Measurements from ENCODE around the gene LMO3. TPM values are rescaled to one million over a fixed set of nuclear protein-coding genes. Genes with fewer than 3 reads are reported as not detected.

The LMO3 gene
- 57.0 TPM for total RNA-seq
- polyA plus RNA-seq = 99.4 TPM

DNA sequence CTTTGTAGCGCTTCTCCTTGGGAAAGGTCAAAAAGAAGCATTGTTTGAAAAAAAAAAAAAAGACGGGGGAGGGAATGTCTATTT is at the start of gene LMO3:
Gene LMO3, minus strand, starts transcription at position 46 of the 84 bp plus-strand sequence. CDS start 5,302 bp downstream, outside the sequence.
- Histone ChIP-seq H3K4me1 (ENCODE audit: insufficient read depth) (no peaks in the 10 kb centered on the region), H3K4me3 (ENCODE audit: low read depth, low read length) (peak within 1 kb of the TSS; percentile 53), H3K27ac (ENCODE audit: low read depth) (no peak within 1 kb of the TSS), H3K36me3 (ENCODE audit: insufficient read depth) (no peaks in the 10 kb centered on the region)
- WGBS = 0% methylated on average over 2 of the region's 2 CpGs
- DNase-seq (ENCODE audit: extremely low spot score) = no peak

GRCh38 chr12:16636435-16637055 is 30.6 kb upstream of the LMO3 start:
- Histone ChIP-seq H3K27ac (ENCODE audit: low read depth) (no peak overlapping the region), H3K36me3 (ENCODE audit: insufficient read depth) (no peaks in the 10 kb centered on the region), H3K4me3 (ENCODE audit: low read depth, low read length) (no peak overlapping the region), H3K4me1 (ENCODE audit: insufficient read depth) (no peaks in the 10 kb centered on the region)
- no peak for DNase-seq (ENCODE audit: extremely low spot score)
- WGBS = 87% methylated on average over 2 of the region's 2 CpGs

GRCh38 chr12:16634786-16635185 is 28.8 kb upstream of the LMO3 start:
- Histone ChIP-seq H3K4me1 (ENCODE audit: insufficient read depth) (no peaks in the 10 kb centered on the region), H3K27ac (ENCODE audit: low read depth) (no peak overlapping the region), H3K36me3 (ENCODE audit: insufficient read depth) (no peaks in the 10 kb centered on the region), H3K4me3 (ENCODE audit: low read depth, low read length) (no peak overlapping the region)
- DNase-seq (ENCODE audit: extremely low spot score) = no peak
- 53% methylated on average over 1 of the region's 1 CpG for WGBS

GRCh38 chr12:16626991-16627390 is 21.0 kb upstream of the LMO3 start:
- Histone ChIP-seq H3K27ac (ENCODE audit: low read depth) (no peak overlapping the region), H3K36me3 (ENCODE audit: insufficient read depth) (no peaks in the 10 kb centered on the region), H3K4me3 (ENCODE audit: low read depth, low read length) (no peak overlapping the region), H3K4me1 (ENCODE audit: insufficient read depth) (no peaks in the 10 kb centered on the region)
- DNase-seq (ENCODE audit: extremely low spot score) = no peak
- 72% methylated on average over 1 of the region's 1 CpG for WGBS

GRCh38 chr12:16622338-16622737 is 16.4 kb upstream of the LMO3 start:
- H3K36me3 ChIP-seq (ENCODE audit: insufficient read depth) = no peaks in the 10 kb centered on the region
- H3K27ac ChIP-seq (ENCODE audit: low read depth) = no peak overlapping the region
- H3K4me1 ChIP-seq (ENCODE audit: insufficient read depth) = no peaks in the 10 kb centered on the region
- DNase-seq (ENCODE audit: extremely low spot score) = no peak
- WGBS = 34% methylated on average over 2 of the region's 2 CpGs
- H3K4me3 ChIP-seq (ENCODE audit: low read depth, low read length) = no peak overlapping the region

GRCh38 chr12:16619537-16619936 is 13.6 kb upstream of the LMO3 start:
- no peak overlapping the region for H3K27ac ChIP-seq (ENCODE audit: low read depth)
- DNase-seq (ENCODE audit: extremely low spot score) = no peak
- H3K36me3 ChIP-seq (ENCODE audit: insufficient read depth) = no peaks in the 10 kb centered on the region
- H3K4me1 ChIP-seq (ENCODE audit: insufficient read depth) = no peaks in the 10 kb centered on the region
- no peak overlapping the region for H3K4me3 ChIP-seq (ENCODE audit: low read depth, low read length)

DNA sequence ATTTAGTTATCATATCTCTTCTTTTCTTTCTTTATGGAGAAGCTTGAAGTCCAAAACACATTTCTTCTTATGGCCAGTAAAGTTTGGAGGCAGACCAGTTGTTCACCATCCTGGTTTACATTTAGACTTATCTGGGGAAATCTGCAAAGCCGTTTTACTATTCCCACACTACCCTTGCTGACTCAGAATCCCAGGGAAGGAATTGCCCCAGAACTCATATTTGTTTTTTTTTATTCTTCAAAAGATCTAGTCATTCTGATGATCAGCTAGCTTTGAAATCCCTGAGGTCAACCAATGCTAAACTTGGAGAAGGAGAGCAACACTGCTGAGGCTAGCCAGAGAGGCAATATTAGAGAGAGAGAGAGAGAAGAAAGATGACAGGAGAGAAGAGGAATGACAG is 12.3 kb upstream of the LMO3 start:
- Histone ChIP-seq H3K36me3 (ENCODE audit: insufficient read depth) (no peaks in the 10 kb centered on the region), H3K4me1 (ENCODE audit: insufficient read depth) (no peaks in the 10 kb centered on the region), H3K4me3 (ENCODE audit: low read depth, low read length) (no peak overlapping the region), H3K27ac (ENCODE audit: low read depth) (no peak overlapping the region)
- WGBS = 35% methylated on average over 1 of the region's 1 CpG
- DNase-seq (ENCODE audit: extremely low spot score) = no peak

DNA sequence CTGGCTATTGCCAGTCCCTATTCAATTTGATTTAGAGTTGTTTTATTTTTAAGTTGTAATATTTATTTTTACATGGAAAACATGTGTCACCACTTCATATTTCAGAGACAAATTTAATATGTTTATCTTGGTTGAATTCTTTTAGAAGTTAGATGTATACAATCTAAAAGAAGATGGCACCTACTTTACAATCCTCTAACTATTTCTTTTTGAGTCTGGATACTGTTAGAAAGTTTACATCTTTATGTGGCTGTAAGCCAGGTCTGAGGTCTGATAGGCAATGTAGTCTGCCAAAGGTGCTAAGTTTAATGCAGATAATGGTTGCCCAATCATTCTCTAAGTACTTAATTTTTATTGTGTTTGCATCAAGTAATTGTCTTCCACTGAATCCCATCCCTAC is 7.2 kb upstream of the LMO3 start:
- H3K27ac ChIP-seq (ENCODE audit: low read depth) = no peak overlapping the region
- H3K36me3 ChIP-seq (ENCODE audit: insufficient read depth) = no peaks in the 10 kb centered on the region
- H3K4me1 ChIP-seq (ENCODE audit: insufficient read depth) = no peaks in the 10 kb centered on the region
- DNase-seq (ENCODE audit: extremely low spot score) = no peak
- no peak overlapping the region for H3K4me3 ChIP-seq (ENCODE audit: low read depth, low read length)

DNA sequence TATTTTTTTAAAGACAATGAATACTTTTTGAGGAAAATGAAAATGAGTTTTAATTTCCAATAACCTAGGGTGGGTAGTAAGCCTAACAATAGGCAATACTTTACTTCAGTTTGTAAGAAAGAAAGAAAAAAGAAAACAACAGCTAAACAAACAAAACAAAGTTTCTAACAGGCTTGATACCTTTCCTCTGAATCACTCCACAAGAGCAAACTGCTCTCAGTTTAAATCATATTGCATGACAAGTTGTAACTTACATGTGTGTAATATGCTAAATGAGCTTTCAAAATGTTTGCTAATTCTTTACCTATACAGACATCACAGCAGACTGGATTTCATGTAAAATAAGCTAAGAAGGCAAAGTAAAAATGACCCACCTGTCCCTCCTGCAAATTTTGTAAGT is 6.7 kb upstream of the LMO3 start:
- H3K36me3 ChIP-seq (ENCODE audit: insufficient read depth) = no peaks in the 10 kb centered on the region
- no peaks in the 10 kb centered on the region for H3K4me1 ChIP-seq (ENCODE audit: insufficient read depth)
- H3K27ac ChIP-seq (ENCODE audit: low read depth) = no peak overlapping the region
- no peak for DNase-seq (ENCODE audit: extremely low spot score)
- no peak overlapping the region for H3K4me3 ChIP-seq (ENCODE audit: low read depth, low read length)

DNA sequence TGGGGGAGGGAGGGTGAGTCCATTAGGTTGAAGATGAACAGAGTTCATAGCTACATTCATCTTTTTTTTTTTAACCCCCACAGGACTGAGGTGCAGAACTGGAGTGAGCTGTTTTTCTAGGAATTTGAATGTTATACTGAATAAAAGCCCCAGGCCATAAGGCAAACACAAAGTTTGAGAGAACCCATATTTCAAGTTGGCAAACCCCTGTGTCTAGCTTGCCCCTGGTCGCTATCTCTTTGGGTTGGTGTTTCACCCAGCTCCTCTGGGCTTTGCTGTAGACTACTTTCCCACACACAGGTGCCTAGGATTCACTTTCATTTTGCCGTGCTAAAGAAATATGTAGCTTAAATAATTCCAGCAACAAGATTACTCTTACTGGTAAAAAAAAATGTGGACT is 5.2 kb upstream of the LMO3 start:
- no peak for DNase-seq (ENCODE audit: extremely low spot score)
- no peak overlapping the region for H3K4me3 ChIP-seq (ENCODE audit: low read depth, low read length)
- H3K4me1 ChIP-seq (ENCODE audit: insufficient read depth) = no peaks in the 10 kb centered on the region
- no peaks in the 10 kb centered on the region for H3K36me3 ChIP-seq (ENCODE audit: insufficient read depth)
- no peak overlapping the region for H3K27ac ChIP-seq (ENCODE audit: low read depth)
- WGBS = 57% methylated on average over 2 of the region's 2 CpGs

DNA sequence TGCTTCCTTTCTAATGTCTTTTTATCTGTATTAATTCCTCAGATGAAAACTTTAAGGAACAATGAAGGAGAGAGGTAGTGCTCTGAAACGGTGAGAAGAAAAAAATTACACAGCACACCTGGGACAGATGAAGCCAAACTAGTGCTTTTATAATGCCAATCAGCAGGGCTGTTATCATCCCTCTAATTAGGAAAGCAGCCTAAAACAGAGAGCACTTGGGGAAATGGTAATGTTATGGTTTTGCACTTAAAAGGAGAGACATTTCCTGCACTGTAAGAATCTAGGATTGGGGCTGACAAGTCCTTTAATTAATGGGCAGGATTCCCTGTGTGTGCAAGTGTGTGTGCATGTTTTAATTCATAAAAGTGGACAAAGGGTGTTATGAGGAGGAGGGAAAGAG is 4.8 kb upstream of the LMO3 start:
- Histone ChIP-seq H3K4me1 (ENCODE audit: insufficient read depth) (no peaks in the 10 kb centered on the region), H3K27ac (ENCODE audit: low read depth) (no peak overlapping the region), H3K36me3 (ENCODE audit: insufficient read depth) (no peaks in the 10 kb centered on the region), H3K4me3 (ENCODE audit: low read depth, low read length) (no peak overlapping the region)
- DNase-seq (ENCODE audit: extremely low spot score) = no peak
- 19% methylated on average over 1 of the region's 1 CpG for WGBS

DNA sequence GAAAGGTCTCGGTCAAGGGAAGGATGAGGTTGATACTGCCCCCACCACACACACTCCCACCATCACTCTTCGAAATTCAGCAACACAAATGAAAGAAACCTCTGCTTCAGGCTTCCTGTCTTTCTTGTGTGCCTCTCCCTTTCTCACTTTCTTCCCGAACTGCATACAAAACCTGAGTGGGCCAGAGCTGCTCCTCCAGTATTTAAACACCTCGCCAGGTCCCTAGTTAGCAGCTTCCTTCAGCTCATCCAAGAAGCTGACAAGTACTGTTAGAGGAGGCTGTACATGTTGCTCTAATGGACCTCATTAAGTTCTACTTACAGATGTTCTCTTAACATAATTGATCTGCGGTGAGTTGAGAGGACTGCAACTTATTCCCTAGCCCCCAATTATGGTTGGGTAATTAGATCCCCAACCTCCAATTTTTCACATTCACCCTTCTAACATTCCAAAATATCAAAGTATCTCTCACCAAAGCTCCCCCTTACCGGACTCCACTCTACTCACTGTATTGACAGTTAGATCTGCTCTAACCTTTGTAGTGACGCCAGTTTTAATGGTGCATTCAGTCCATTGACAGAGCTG is 4.1 kb upstream of the LMO3 start:
- 55% methylated on average over 7 of the region's 7 CpGs for WGBS
- no peak overlapping the region for H3K27ac ChIP-seq (ENCODE audit: low read depth)
- H3K4me3 ChIP-seq (ENCODE audit: low read depth, low read length) = no peak overlapping the region
- no peaks in the 10 kb centered on the region for H3K4me1 ChIP-seq (ENCODE audit: insufficient read depth)
- H3K36me3 ChIP-seq (ENCODE audit: insufficient read depth) = no peaks in the 10 kb centered on the region
- DNase-seq (ENCODE audit: extremely low spot score) = no peak

DNA sequence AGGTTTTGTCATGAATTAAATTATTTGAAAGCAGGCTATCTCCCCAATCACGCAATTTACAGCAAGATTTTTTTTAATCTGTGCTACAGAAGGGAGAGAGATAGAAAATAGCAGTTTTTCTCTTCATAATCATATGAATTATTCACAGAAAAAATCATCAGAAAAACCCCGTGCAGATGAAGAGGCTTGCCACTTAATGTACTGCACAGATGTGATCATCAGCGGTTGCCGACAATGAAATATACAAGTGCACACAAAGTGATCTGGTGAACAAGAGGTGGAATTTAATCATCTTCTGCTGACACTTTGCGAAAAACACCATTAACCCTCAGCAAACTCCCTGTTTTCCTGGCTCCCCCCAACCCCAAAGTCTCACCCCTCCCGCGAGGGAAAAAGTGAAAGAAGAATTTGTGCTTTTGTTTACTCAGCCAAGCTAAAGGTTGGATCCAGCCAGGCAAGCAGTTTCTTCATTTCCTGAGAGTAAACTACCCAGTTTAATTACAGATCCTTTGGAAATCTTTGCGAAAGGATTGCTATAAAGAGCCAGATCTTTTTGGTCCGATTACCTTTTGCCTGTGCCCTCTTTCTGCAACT is 3.1 kb upstream of the LMO3 start:
- H3K27ac ChIP-seq (ENCODE audit: low read depth) = no peak overlapping the region
- H3K4me3 ChIP-seq (ENCODE audit: low read depth, low read length) = peak overlapping the region; percentile 30
- no peaks in the 10 kb centered on the region for H3K4me1 ChIP-seq (ENCODE audit: insufficient read depth)
- DNase-seq (ENCODE audit: extremely low spot score) = no peak
- 30% methylated on average over 9 of the region's 9 CpGs for WGBS
- H3K36me3 ChIP-seq (ENCODE audit: insufficient read depth) = no peaks in the 10 kb centered on the region

DNA sequence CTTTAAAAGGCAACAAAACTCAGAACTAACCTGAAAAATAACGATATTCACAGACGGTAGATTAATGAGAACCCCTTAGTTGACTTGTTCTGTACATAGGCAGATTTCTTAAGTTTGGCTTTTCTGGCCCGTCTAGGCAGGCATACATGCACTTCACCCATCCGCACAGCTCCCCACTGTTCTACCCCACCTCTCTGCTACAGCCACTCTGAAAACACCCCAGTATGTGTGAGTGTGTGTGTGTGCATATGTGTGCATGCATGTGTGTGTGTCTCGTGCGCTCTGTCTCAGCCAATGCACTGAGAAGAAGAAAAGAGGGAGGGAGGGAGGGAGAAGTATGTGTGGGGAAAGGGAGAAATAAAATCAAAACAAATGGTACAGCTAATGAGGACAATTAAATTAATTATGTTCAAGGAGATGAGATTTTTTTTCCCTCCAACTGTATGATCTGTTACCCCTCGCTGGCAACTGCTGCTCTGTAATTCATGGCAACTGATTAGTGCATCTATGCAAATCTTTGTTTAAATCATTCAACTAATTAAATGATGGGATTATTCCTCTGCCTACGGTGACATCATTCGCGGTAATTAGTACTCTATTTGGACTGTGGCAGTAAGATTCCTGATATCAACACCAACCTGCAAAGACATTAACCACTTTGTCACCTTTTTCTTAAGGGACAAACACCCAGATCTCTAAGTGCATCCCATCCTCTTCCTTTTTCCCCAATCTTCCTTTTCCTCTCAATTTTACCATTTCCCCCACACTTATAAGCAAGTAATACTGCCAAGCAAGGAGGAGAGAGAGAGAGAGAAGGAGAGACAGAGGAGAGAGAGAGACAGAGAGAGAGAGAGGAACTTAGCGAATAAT is 2.2 kb upstream of the LMO3 start:
- WGBS = 57% methylated on average over 11 of the region's 11 CpGs
- H3K4me3 ChIP-seq (ENCODE audit: low read depth, low read length) = no peak overlapping the region
- DNase-seq (ENCODE audit: extremely low spot score) = no peak
- H3K27ac ChIP-seq (ENCODE audit: low read depth) = no peak overlapping the region
- H3K36me3 ChIP-seq (ENCODE audit: insufficient read depth) = no peaks in the 10 kb centered on the region
- no peaks in the 10 kb centered on the region for H3K4me1 ChIP-seq (ENCODE audit: insufficient read depth)
